Measurements from ENCODE around the gene ZBTB18.

The ZBTB18 gene

GRCh38 chr1:244069326-244069898 lies 18.3 kb downstream of the ZBTB18 start:
- TF ChIP-seq, protein P1, sequence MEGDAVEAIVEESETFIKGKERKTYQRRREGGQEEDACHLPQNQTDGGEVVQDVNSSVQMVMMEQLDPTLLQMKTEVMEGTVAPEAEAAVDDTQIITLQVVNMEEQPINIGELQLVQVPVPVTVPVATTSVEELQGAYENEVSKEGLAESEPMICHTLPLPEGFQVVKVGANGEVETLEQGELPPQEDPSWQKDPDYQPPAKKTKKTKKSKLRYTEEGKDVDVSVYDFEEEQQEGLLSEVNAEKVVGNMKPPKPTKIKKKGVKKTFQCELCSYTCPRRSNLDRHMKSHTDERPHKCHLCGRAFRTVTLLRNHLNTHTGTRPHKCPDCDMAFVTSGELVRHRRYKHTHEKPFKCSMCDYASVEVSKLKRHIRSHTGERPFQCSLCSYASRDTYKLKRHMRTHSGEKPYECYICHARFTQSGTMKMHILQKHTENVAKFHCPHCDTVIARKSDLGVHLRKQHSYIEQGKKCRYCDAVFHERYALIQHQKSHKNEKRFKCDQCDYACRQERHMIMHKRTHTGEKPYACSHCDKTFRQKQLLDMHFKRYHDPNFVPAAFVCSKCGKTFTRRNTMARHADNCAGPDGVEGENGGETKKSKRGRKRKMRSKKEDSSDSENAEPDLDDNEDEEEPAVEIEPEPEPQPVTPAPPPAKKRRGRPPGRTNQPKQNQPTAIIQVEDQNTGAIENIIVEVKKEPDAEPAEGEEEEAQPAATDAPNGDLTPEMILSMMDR (IDR thresholded peaks at IDR 0.05; ENCODE audit: insufficient read depth, missing control alignments) = no peak
- no peak for FAIRE-seq
- no peak for DNase-seq (ENCODE audit: insufficient read length, low spot score)

DNA sequence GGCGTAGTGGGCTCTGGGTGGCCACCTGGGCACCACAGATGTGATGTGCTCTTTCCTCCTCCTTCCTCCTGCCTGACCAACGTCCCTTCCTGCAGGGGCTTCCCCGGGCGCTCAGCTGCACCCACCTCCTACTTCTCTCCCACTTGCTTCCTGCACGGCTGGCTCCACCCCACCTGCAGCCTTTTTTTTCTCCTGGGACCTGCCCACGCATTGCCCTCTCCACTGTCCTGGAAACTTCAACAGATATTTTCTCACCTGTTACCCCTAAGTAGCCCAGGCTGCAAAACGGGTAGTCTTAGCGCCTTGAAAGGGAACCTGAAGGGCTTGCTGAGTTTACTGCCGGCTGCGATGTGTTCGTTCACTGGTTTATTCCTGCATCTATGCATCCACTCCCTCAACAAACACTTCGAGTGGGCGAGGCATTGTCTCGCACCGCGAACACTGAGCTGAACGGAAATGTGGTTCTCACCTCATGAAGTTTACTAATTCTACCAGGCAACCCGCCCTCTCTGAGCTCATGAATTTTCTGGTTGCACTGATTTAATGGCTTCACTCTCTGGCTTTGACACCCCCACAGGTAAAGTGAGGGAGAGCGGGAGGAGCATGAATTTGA lies 23.6 kb downstream of the ZBTB18 start:
- TF ChIP-seq, protein P1 (IDR thresholded peaks at IDR 0.05; ENCODE audit: insufficient read depth, missing control alignments) = no peak
- no peak for FAIRE-seq

DNA sequence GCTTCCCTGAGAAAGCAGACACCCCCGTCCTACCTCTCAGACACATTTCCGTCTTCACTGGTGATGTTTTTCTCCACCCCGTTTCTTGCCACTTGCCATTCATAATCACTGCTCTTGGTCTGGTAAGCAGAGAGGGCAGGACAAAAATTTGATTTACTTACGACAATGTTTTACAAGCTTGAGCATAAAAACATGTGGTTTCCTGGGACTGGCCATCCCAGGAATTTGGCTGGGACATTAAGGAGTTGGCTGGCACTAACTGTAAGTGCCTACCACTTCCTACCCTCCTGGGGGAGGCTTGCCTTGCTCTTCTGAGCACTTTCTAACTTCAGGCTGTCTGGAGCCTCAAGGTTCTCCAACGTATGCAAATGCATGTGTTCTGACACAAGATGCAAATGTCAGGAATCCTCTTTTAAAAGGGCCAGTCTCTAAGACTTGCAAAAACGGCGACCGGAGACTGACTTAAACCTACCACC lies 24.2 kb downstream of the ZBTB18 start:
- FAIRE-seq (no peak), DNase-seq (ENCODE audit: insufficient read length, low spot score) (no peak)
- TF ChIP-seq, protein P1 (IDR thresholded peaks at IDR 0.05; ENCODE audit: insufficient read depth, missing control alignments) = no peak

More for the DNA sequence above, 23.6 kb downstream of the ZBTB18 start:
- no peak for DNase-seq (ENCODE audit: insufficient read length, low spot score)

DNA sequence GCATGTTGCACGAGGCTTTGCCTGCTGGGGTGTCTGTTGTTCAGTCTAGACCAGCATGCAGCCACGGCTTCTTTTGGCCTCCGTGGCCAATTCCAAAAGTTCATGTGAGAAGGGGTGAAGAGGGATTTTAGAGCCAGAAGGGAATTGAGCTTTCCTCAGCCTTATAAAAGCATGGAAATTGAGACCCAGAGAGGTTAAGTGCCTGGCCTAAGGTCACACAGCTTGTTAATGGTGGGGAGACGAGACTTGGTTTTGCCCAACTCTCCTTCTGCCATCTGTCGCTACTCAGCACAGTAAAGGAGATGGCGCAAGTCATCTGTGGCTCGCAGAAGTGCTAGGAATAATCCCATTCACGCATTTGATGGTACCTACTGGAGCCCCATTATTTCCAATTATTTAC lies 25.7 kb downstream of the ZBTB18 start:
- TF ChIP-seq, protein P1 (IDR thresholded peaks at IDR 0.05; ENCODE audit: insufficient read depth, missing control alignments) = no peak
- DNase-seq (ENCODE audit: insufficient read length, low spot score) = no peak
- FAIRE-seq = no peak

DNA sequence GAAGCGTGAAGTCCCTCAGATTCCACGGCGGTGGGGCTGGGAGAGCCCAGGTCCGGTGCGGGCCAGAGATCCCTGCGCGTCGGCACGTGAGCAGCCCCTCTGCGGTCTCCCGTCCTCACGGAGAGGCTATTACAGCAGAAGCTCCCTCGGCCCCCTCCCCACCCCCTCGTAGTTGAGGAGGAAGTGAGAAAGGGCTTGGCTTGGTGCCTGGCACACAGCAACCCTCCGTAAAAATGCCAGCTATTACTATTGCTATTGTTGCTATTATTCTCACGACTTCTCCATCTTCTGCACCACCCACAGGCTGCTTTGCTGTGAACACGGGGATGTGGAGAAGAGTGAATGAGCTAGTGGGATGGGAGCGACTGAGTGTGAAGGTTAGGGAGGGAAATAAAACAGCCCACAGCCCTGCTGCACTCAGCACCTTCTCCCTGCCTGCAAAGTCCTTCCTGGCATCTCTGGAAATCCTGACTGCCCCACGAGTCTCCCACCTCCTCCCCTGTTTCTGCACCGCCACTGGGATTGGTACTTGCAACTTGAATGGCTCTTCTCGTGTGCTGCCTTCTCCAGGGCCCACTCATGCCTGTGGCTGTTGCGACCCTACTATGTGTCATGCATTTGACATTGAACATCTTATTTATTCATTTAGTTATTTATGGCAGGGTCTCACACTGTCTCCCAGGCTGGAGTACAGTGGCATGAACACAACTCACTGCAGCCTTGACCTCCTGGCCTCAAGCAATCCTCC lies 26.6 kb downstream of the ZBTB18 start:
- DNase-seq (ENCODE audit: insufficient read length, low spot score) (no peak), FAIRE-seq (no peak)
- TF ChIP-seq, protein P1 (IDR thresholded peaks at IDR 0.05; ENCODE audit: insufficient read depth, missing control alignments) = no peak

DNA sequence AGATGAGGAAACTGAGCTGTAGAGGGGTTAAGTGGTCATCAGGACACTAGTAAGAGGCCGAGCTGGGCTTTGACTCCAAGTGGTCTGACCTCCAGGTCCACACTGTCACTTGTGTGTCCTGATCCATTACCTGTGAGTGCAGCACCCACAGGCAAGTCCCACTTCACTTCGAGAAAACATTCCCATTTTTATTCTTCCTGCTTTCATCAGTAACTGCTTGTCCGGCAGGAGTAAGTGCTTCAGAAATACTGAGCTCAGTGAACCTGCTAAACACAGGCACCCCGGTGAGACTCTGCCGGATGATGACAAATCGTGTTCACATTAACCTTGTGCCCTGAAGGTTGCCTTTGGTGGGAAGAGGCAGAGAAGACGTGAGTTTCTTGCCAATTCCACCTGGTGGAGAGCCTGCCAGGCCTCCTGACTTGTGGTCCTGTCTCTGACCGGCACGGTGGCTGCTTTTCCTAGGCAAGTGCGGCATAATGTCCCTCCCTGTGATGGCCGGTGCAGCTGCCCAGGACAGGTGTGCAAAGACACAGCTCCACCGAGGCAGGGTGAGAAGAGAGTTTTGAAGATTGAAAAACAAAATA lies 29.4 kb downstream of the ZBTB18 start:
- TF ChIP-seq, protein P1 (IDR thresholded peaks at IDR 0.05; ENCODE audit: insufficient read depth, missing control alignments) = no peak
- FAIRE-seq (no peak), DNase-seq (ENCODE audit: insufficient read length, low spot score) (no peak)
